Ovary (tissue), 9 donors: ENCODE data around the gene ZRANB1. TPM values are rescaled to one million over a fixed set of nuclear protein-coding genes. Genes with fewer than 3 reads are reported as not detected.
A peak's percentile ranks its signal among the peaks of the same experiment; 100 is the strongest.

Source experiments
- DNase-seq, 5 donors: peaks; one replicate each; pipeline ENCODE4 v3.0.0-alpha.2; 2019 to 2020
- H3K27ac ChIP-seq, 2 donors: fragments of 200-600 bp; one replicate each; pipeline versions ENCODE4 v1.5.1 to v1.8.0; 2019 to 2022
- H3K27me3 ChIP-seq: fragments of 200-600 bp; one replicate; pipeline ENCODE4 v1.8.0; 2022
- H3K36me3 ChIP-seq: fragments of 200-600 bp; sonication (generic); one replicate; pipeline ENCODE4 v1.5.1; 2019
- H3K4me1 ChIP-seq: one replicate; pipeline ENCODE4 v1.8.1; 2013; ENCODE audit warnings: mild to moderate bottlenecking, moderate library complexity; ENCODE audit not compliant: insufficient read depth
- H3K4me3 ChIP-seq: fragments of 200-600 bp; sonication (generic); one replicate; pipeline ENCODE4 v1.5.1; 2017
- H3K9me3 ChIP-seq, 2 donors: fragments of 200-600 bp in 1 of 2; sonication (generic) in 1 of 2; one replicate each; pipeline versions ENCODE4 v1.5.1 to v1.8.1; 2013 to 2019; ENCODE audit warnings: mild to moderate bottlenecking in 1 of 2, moderate library complexity in 1 of 2
- EP300 ChIP-seq: sonication (generic); formaldehyde crosslinking; IDR thresholded peaks from one replicate; pipeline ENCODE4 v1.6.1; 2017; ENCODE audit warnings: antibody characterized with exemption
- POLR2A ChIP-seq: fragments of 450-650 bp; IDR thresholded peaks from one replicate; pipeline ENCODE4 v1.6.1; 2017; ENCODE audit warnings: antibody characterized with exemption, mild to moderate bottlenecking, moderate library complexity
- WGBS, 3 donors: extraction: QIAGEN DNeasy Blood & Tissue Kit in 1 of 3; methylation state at CpG; one replicate each; pipeline versions ENCODE4 v1.1.5 to v1.1.7; 2013 to 2017; 5-methylcytosine and 5-hydroxymethylcytosine counted together
- intact Hi-C, 4 donors: fragments of 100-400 bp; cut with DNase I; formaldehyde crosslinking; loops; one replicate each; pipeline versions ENCODE4 v1.11.0 to v1.15.1; 2022 to 2023
- polyA plus RNA-seq, 2 donors: library from polyadenylated mRNA; stranded (reverse); fragments of 200-250 nt in 1 of 2; fragments of 350-450 nt in 1 of 2; fragmentation: Illumina TruSeq in 1 of 2; extraction: RNeasy Lipid Tissue Mini Kit (QIAGEN cat#74804) in 1 of 2; gene quantifications; one replicate each; pipeline ENCODE4 v1.2.3, GENCODE V29; 2013 to 2014
- total RNA-seq, 7 donors: library from RNA; depleted of rRNA in 2 of 7; stranded (reverse); fragments of >200 nt in 2 of 7; fragmentation: NEBNext Ultra II Directional in 3 of 7; extraction: Animal tissue kit (Norgen Biotek cat#: 25700) in 3 of 7; gene quantifications; one replicate each; pipeline versions ENCODE4 v1.1.0 to v1.2.4, GENCODE V29; 2016 to 2023
- TF ChIP-seq, protein P1 (sequence below), 3 donors: fragments of 450-650 bp in 2 of 3; fragments of 200-600 bp in 1 of 3; IDR thresholded peaks; one replicate each; pipeline versions ENCODE4 v1.5.1 to v1.8.0; 2016 to 2022; ENCODE audit warnings: antibody characterized with exemption in 3 of 3, mild to moderate bottlenecking in 1 of 3
- donor health status: DM: no; HTN: no; CAD: no; lungs with moderate emphysema.
- donor health status: DM: no; HTN: no; CAD: no.
- donor health status: Bipolar disorder and iron deficiency.
- donor health status: DM: yes; HTN: yes; CAD: no.
- donor health status: DM: no; HTN: no; CAD: no.
- donor health status: DM: yes; HTN: yes; CAD: no.

Gene ZRANB1
- total and polyA plus RNA-seq, 9 donors: 18.9 to 39.6 (median 27.5) TPM

- intact Hi-C loops: no loop called here
- peak overlapping the region; percentile 29 to 57 for H3K27ac ChIP-seq
- no peaks in the 10 kb centered on the region for H3K27me3 ChIP-seq
- H3K36me3 ChIP-seq: no peaks in the 10 kb centered on the region
- no peaks in the 10 kb centered on the region for H3K9me3 ChIP-seq
- TF ChIP-seq EP300: no peak
- no peak for DNase-seq
- peaks cover 36% of the 10 kb centered on the region for H3K4me1 ChIP-seq
- peak overlapping the region; percentile 18 for H3K4me3 ChIP-seq
- 30 to 40% (median 33%) methylated on average over 9 of the region's 9 CpGs for whole genome bisulfite sequencing, 3 donors
These were observed 1.6 kb downstream of the ZRANB1 start for GRCh38 chr10:124943301-124944092.

DNA sequence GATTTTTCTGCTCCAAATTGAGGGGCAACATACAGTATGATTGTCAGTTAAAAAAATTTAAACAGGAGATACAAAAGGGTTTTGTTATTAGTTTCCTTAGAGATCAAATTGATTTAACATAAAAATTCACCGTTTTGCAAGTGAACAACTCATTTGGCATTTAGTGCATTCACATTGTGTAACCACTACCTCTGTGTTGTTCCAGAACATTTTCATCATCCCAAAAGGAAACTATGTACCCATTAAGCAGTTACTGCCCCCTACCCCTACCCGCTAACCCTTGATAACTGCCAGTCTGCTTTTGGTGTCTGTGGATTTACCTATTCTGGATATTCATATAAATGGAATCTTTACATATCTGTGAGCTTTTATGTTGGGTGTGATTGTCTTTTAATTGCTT, 3.1 kb downstream of the ZRANB1 start:
- intact Hi-C loops: no loop called here
- H3K36me3 ChIP-seq: no peaks in the 10 kb centered on the region
- no peak for DNase-seq
- 49 to 62% (median 52%) methylated on average over 2 of the region's 2 CpGs for WGBS, 3 donors
- no peak overlapping the region for H3K4me3 ChIP-seq
- H3K27ac ChIP-seq: peak overlapping the region in 1 of 2 donors; percentile 57
- TF ChIP-seq EP300 (no peak), POLR2A (no peak)
- TF ChIP-seq, protein P1, sequence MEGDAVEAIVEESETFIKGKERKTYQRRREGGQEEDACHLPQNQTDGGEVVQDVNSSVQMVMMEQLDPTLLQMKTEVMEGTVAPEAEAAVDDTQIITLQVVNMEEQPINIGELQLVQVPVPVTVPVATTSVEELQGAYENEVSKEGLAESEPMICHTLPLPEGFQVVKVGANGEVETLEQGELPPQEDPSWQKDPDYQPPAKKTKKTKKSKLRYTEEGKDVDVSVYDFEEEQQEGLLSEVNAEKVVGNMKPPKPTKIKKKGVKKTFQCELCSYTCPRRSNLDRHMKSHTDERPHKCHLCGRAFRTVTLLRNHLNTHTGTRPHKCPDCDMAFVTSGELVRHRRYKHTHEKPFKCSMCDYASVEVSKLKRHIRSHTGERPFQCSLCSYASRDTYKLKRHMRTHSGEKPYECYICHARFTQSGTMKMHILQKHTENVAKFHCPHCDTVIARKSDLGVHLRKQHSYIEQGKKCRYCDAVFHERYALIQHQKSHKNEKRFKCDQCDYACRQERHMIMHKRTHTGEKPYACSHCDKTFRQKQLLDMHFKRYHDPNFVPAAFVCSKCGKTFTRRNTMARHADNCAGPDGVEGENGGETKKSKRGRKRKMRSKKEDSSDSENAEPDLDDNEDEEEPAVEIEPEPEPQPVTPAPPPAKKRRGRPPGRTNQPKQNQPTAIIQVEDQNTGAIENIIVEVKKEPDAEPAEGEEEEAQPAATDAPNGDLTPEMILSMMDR (IDR thresholded peaks at IDR 0.05): no peak
- H3K9me3 ChIP-seq: no peaks in the 10 kb centered on the region
- H3K4me1 ChIP-seq: peaks cover 36% of the 10 kb centered on the region
- no peaks in the 10 kb centered on the region for H3K27me3 ChIP-seq

DNA sequence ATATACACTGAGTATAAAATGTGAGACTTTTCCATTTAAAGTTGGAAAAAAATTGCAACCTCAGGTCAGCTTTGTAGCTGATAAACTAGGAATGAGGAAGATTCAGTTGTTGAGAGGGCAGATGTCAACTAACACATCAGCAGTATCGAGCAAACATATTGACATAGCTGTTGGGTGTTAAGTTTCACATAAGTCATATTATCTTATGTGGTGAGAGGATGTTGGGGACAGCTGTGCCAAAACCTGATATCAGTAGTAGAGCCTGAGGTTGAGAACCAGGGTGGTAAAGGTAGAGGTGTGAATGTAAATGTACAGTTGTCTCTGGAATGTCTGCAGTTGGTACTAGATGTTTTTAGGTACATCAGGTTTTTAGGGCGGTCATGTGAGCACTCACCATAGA, 5.0 kb downstream of the ZRANB1 start:
- Histone ChIP-seq H3K4me1 (peaks cover 34% of the 10 kb centered on the region), H3K27ac (no peak overlapping the region), H3K27me3 (no peaks in the 10 kb centered on the region), H3K9me3 (no peaks in the 10 kb centered on the region), H3K4me3 (no peak overlapping the region), H3K36me3 (no peaks in the 10 kb centered on the region)
- intact Hi-C loops: no loop called here
- TF ChIP-seq, protein P1 (IDR thresholded peaks at IDR 0.05): no peak
- TF ChIP-seq EP300 (no peak), POLR2A (no peak)
- no peak for DNase-seq
- WGBS, 3 donors: 51 to 60% (median 58%) methylated on average over 2 of the region's 2 CpGs

GRCh38 chr10:124949543-124949942, 7.6 kb downstream of the ZRANB1 start:
- H3K27ac ChIP-seq: no peak overlapping the region
- TF ChIP-seq EP300: no peak
- no peak for TF ChIP-seq POLR2A
- TF ChIP-seq, protein P1 (IDR thresholded peaks at IDR 0.05): no peak
- H3K4me1 ChIP-seq: peaks cover 23% of the 10 kb centered on the region
- H3K36me3 ChIP-seq: no peaks in the 10 kb centered on the region
- intact Hi-C loops: no loop called here
- H3K4me3 ChIP-seq: no peak overlapping the region
- no peak for DNase-seq
- 91 to 96% (median 94%) methylated on average over 5 of the region's 5 CpGs for WGBS, 3 donors
- H3K27me3 ChIP-seq: no peaks in the 10 kb centered on the region
- no peaks in the 10 kb centered on the region for H3K9me3 ChIP-seq

DNA sequence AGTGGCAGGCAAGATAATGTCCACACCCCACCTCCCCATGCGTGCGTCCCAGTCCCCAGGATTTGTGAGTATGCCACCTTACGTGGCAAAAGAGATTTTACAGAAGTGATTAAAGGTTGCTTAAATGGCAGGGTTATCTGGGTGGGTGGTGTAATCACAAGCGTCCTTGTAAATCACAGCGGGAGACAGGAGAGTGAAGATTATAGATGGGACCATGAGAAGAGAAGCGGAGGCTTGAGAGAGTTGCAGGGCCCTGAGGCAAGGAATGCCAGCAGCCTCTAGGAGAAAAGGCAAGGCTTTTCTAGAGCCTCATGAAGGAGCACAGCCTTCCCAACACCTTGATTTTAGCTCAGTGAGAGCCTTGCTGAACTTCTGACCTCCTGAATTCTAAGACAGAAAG, 10.2 kb downstream of the ZRANB1 start:
- no peaks in the 10 kb centered on the region for H3K27me3 ChIP-seq
- WGBS, 3 donors: 94 to 98% (median 95%) methylated on average over 6 of the region's 6 CpGs

More for the DNA sequence above, 10.2 kb downstream of the ZRANB1 start:
- Histone ChIP-seq H3K27ac (no peak overlapping the region), H3K36me3 (no peaks in the 10 kb centered on the region), H3K9me3 (no peaks in the 10 kb centered on the region), H3K4me1 (peaks cover 14% of the 10 kb centered on the region), H3K4me3 (no peak overlapping the region)
- TF ChIP-seq EP300 (no peak), POLR2A (no peak)
- TF ChIP-seq, protein P1 (IDR thresholded peaks at IDR 0.05): no peak
- DNase-seq: no peak
- intact Hi-C loops: no loop called here
